PC-9 (cell line): ENCODE results near the gene KLHDC4.
"Not testable (repeated sequence)": the region's sequence is repeated elsewhere in the genome, so short reads cannot be mapped to it uniquely, and the experiment has no call there.

Source experiments
- CTCF ChIP-seq: fragments of 200-600 bp; sonication (generic); conservative IDR thresholded peaks from 2 replicates; pipeline ENCODE4 v1.6.1; 2017; ENCODE audit warnings: mixed run types, antibody characterized with exemption, mild to moderate bottlenecking, moderate library complexity
- EZH2 ChIP-seq: fragments of 200-600 bp; sonication (generic); IDR thresholded peaks from 2 replicates; pipeline ENCODE4 v1.8.0; 2017; ENCODE audit warnings: antibody characterized with exemption, low read depth

GRCh38 chr16:87767456-87767855 lies 1.7 kb upstream of the KLHDC4 start:
- TF ChIP-seq CTCF, EZH2: not testable (repeated sequence)
